ENCODE measurements around the gene RUSC1. TPM values are rescaled to one million over a fixed set of nuclear protein-coding genes. Genes with fewer than 3 reads are reported as not detected.
A peak's percentile ranks its signal among the peaks of the same experiment; 100 is the strongest.

Gene RUSC1
- total and polyA plus RNA-seq, 8 donors = 9.5 to 164 (median 31.3) TPM

GRCh38 chr1:155309423-155310021, 11.2 kb upstream of the RUSC1 start:
- intact Hi-C loops (cut with DNase I; ENCODE audit: low total_unique reads) = no loop called here
- peak overlapping the region; percentile 59 to 80 (median 70) for H3K4me3 ChIP-seq
- H3K4me1 ChIP-seq = peaks cover 17 to 34% (median 28%) of the 10 kb centered on the region in 4 donors
- peak; percentile 65 to 76 for DNase-seq
- no peaks in the 10 kb centered on the region for H3K27me3 ChIP-seq
- no peak for TF ChIP-seq EP300 (IDR thresholded peaks at IDR 0.05)
- peak in 1 of 3 donors; percentile 23 for TF ChIP-seq POLR2AphosphoS5 (IDR thresholded peaks at IDR 0.05)
- TF ChIP-seq POLR2A (IDR thresholded peaks at IDR 0.05) = no peak
- no peak for TF ChIP-seq CTCF (IDR thresholded peaks at IDR 0.05)
- H3K36me3 ChIP-seq = peaks cover 0 to 32% (median 28%) of the 10 kb centered on the region in 4 donors
- 0 to 10% (median 7%) methylated on average over 2 to 11 of the region's 11 CpGs for WGBS, 5 donors
- no peaks in the 10 kb centered on the region for H3K9me3 ChIP-seq
- peak overlapping the region; percentile 84 to 92 (median 90) for H3K27ac ChIP-seq

GRCh38 chr1:155313261-155313660, 7.4 kb upstream of the RUSC1 start:
- intact Hi-C loops (cut with DNase I; ENCODE audit: low total_unique reads) = no loop called here
- no peak for DNase-seq
- peaks cover 3 to 56% (median 50%) of the 10 kb centered on the region in 4 donors for H3K36me3 ChIP-seq
- no peaks in the 10 kb centered on the region for H3K27me3 ChIP-seq
- no peak overlapping the region for H3K4me3 ChIP-seq
- H3K4me1 ChIP-seq = peaks cover 17 to 26% (median 23%) of the 10 kb centered on the region in 4 donors
- 80 to 93% (median 86%) methylated on average over 8 of the region's 8 CpGs for whole genome bisulfite sequencing, 5 donors
- no peaks in the 10 kb centered on the region for H3K9me3 ChIP-seq
- no peak overlapping the region for H3K27ac ChIP-seq
- TF ChIP-seq POLR2A (IDR thresholded peaks at IDR 0.05) (no peak), EP300 (IDR thresholded peaks at IDR 0.05) (no peak), POLR2AphosphoS5 (IDR thresholded peaks at IDR 0.05) (no peak), CTCF (IDR thresholded peaks at IDR 0.05) (no peak)

- no peak overlapping the region for H3K4me3 ChIP-seq
- no peak for DNase-seq
- intact Hi-C loops (cut with DNase I; ENCODE audit: low total_unique reads) = no loop called here
- TF ChIP-seq CTCF (IDR thresholded peaks at IDR 0.05) (no peak), POLR2AphosphoS5 (IDR thresholded peaks at IDR 0.05) (no peak), EP300 (IDR thresholded peaks at IDR 0.05) (no peak), POLR2A (IDR thresholded peaks at IDR 0.05) (no peak)
- peaks cover 3 to 65% (median 57%) of the 10 kb centered on the region in 4 donors for H3K36me3 ChIP-seq
- no peaks in the 10 kb centered on the region for H3K27me3 ChIP-seq
- no peak overlapping the region for H3K27ac ChIP-seq
- 87 to 94% (median 89%) methylated on average over 3 of the region's 3 CpGs for WGBS, 5 donors
- peaks cover 19 to 26% (median 21%) of the 10 kb centered on the region in 4 donors for H3K4me1 ChIP-seq
- no peaks in the 10 kb centered on the region for H3K9me3 ChIP-seq
Measured at GRCh38 chr1:155316922-155317321, 3.8 kb upstream of the RUSC1 start.

- Histone ChIP-seq H3K4me3 (no peak overlapping the region), H3K27me3 (no peaks in the 10 kb centered on the region), H3K4me1 (peaks cover 23 to 37% (median 30%) of the 10 kb centered on the region in 4 donors), H3K27ac (no peak overlapping the region), H3K36me3 (peaks cover 3 to 53% (median 46%) of the 10 kb centered on the region in 4 donors), H3K9me3 (no peaks in the 10 kb centered on the region)
- TF ChIP-seq EP300 (IDR thresholded peaks at IDR 0.05) (no peak), POLR2AphosphoS5 (IDR thresholded peaks at IDR 0.05) (no peak), POLR2A (IDR thresholded peaks at IDR 0.05) (no peak), CTCF (IDR thresholded peaks at IDR 0.05) (no peak)
- DNase-seq = no peak
- intact Hi-C loops (cut with DNase I; ENCODE audit: low total_unique reads) = no loop called here
- 89 to 96% (median 92%) methylated on average over 9 of the region's 9 CpGs for WGBS, 5 donors
Measured at GRCh38 chr1:155318082-155318481, 2.6 kb upstream of the RUSC1 start.
